ENCODE data around the gene GJB3.

DNA sequence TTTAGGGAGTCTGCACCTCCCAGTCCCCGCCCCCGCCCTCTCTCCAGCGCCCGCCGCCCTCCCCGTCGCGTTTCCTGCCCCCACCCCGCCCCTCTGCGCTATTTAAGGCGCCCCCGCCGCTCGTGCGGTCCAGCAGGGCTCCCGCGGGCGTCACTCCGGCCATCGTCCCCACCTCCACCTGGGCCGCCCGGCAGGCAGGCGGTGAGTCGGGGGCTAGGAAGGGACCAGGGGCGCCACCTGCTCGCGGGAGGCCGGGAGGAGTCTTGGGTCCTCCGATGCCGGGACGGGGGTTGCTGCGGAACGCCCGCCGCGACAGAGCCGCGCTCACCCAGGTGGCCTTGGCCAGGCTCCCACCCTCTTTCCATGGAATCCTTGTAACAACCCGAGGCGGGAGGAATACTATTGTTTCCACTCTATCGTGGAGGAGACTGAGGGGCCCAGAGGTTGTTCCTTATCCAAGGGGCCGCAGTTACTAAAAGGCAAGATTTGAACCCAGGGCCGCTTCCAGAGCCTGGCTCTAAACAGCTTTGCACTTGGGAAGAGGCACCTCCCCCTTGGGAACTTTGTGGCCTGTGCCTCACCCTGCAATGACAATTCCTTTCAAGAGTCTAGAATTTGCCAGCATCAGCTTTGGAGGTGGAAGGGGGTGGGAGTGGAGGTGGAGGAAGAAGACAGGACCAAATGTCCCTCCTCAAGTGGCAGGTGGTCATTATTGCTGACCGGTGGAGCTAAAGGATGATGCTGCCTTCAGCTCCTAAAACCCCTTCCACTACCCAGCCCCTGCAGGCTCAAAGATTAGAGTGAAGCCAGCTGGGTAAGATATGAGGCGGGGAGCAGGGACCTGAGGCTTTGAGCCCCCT, 12.1 kb downstream of the GJB3 start, which contains the start of gene GJA4:
- TF ChIP-seq, protein P1, sequence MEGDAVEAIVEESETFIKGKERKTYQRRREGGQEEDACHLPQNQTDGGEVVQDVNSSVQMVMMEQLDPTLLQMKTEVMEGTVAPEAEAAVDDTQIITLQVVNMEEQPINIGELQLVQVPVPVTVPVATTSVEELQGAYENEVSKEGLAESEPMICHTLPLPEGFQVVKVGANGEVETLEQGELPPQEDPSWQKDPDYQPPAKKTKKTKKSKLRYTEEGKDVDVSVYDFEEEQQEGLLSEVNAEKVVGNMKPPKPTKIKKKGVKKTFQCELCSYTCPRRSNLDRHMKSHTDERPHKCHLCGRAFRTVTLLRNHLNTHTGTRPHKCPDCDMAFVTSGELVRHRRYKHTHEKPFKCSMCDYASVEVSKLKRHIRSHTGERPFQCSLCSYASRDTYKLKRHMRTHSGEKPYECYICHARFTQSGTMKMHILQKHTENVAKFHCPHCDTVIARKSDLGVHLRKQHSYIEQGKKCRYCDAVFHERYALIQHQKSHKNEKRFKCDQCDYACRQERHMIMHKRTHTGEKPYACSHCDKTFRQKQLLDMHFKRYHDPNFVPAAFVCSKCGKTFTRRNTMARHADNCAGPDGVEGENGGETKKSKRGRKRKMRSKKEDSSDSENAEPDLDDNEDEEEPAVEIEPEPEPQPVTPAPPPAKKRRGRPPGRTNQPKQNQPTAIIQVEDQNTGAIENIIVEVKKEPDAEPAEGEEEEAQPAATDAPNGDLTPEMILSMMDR (conservative IDR thresholded peaks at IDR 0.05; ENCODE audit: low read depth, low read length) = no peak
- TF ChIP-seq EZH2 (IDR thresholded peaks at IDR 0.05; ENCODE audit: low read length, unreplicated experiment) = no peak

Data from PC-3 (cell line).